ENCODE data around the gene EIF4E1B. TPM values are rescaled to one million over a fixed set of nuclear protein-coding genes. Genes with fewer than 3 reads are reported as not detected.

Gene EIF4E1B
- total and polyA plus RNA-seq, 4 donors = not detected

DNA sequence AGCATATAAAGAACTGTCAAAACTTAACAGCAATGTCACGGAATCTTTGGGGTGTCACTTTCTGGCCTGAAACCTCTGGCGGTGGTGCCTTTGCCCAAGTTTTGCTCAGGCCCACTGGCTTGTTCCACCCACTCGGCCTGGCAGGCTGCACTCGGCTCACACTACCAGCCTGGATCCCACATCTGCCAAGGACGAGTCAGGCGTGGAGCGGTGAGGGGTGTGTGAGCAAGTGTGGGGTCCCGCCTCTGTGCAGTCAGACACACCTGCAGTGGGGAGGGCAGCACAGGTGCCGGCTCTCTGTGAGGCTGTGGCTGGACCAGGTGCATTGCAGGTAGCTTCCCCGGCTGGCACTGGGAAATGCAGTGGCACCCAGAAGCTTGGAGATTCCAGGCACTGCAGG is 56.8 kb downstream of the EIF4E1B start:
- 94% methylated on average over 10 of the region's 10 CpGs for WGBS

DNA sequence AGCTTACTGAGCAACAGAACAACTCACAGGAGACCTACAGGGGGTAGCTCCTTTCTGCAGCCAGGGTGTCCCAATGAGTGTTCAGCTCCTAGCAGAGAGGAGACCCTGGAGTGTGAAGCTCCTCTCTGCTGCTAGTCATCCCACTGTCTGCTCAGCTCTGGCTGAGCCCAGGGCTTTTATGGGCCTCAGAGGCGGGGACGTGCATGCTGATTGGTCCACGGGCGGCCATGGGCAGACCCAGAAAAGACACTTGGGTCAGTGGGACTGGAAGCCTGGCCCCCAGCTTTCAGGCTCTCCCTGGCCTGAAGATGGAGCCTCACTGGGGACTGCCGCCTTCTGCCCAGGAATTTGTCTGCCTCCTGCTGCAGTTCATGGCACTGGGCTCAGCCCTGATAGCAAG is 57.4 kb downstream of the EIF4E1B start:
- H3K36me3 ChIP-seq (ENCODE audit: control insufficient read depth in 4 of 4, insufficient read depth in 3 of 4, low read depth in 1 of 4, low read length in 3 of 4) = no peaks in the 10 kb centered on the region
- no peak for DNase-seq (ENCODE audit: low spot score)
- 80% methylated on average over 5 of the region's 5 CpGs for WGBS
- peaks cover 0 to 5% (median 2%) of the 10 kb centered on the region in 4 donors for H3K27me3 ChIP-seq (ENCODE audit: control insufficient read depth in 4 of 4, insufficient read depth in 4 of 4, low read length in 3 of 4)
- peaks cover 0 to 2% (median under 1%) of the 10 kb centered on the region in 4 donors for H3K9me3 ChIP-seq (ENCODE audit: control insufficient read depth in 4 of 4, low read length in 3 of 4)
- no peak overlapping the region for H3K9ac ChIP-seq (ENCODE audit: low read depth in 1 of 2, low read length in 2 of 2)
- no peak overlapping the region for H3K27ac ChIP-seq (ENCODE audit: low read depth in 1 of 2, low read length in 2 of 2)
- H3K4me1 ChIP-seq (ENCODE audit: control insufficient read depth in 4 of 4, insufficient read depth in 4 of 4, low read length in 3 of 4) = no peaks in the 10 kb centered on the region
- no peak overlapping the region for H3K4me3 ChIP-seq (ENCODE audit: low read depth in 1 of 3, low read length in 3 of 3)
- TF ChIP-seq EGR1 (IDR thresholded peaks at IDR 0.05; ENCODE audit: low read depth in 2 of 2) (no peak), HNF4G (IDR thresholded peaks at IDR 0.05) (no peak), HNF4A (conservative IDR thresholded peaks at IDR 0.05) (no peak), TAF1 (conservative IDR thresholded peaks at IDR 0.05) (no peak), FOXA1 (IDR thresholded peaks at IDR 0.05) (no peak), YY1 (IDR thresholded peaks at IDR 0.05) (no peak), RAD21 (IDR thresholded peaks at IDR 0.05) (no peak), JUND (IDR thresholded peaks at IDR 0.05) (no peak), SP1 (IDR thresholded peaks at IDR 0.05) (no peak), FOXA2 (IDR thresholded peaks at IDR 0.05) (no peak), GABPA (IDR thresholded peaks at IDR 0.05 in 1 of 2, conservative IDR thresholded peaks at IDR 0.05 in 1 of 2) (no peak)
- TF ChIP-seq, protein P1, sequence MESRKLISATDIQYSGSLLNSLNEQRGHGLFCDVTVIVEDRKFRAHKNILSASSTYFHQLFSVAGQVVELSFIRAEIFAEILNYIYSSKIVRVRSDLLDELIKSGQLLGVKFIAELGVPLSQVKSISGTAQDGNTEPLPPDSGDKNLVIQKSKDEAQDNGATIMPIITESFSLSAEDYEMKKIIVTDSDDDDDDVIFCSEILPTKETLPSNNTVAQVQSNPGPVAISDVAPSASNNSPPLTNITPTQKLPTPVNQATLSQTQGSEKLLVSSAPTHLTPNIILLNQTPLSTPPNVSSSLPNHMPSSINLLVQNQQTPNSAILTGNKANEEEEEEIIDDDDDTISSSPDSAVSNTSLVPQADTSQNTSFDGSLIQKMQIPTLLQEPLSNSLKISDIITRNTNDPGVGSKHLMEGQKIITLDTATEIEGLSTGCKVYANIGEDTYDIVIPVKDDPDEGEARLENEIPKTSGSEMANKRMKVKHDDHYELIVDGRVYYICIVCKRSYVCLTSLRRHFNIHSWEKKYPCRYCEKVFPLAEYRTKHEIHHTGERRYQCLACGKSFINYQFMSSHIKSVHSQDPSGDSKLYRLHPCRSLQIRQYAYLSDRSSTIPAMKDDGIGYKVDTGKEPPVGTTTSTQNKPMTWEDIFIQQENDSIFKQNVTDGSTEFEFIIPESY (IDR thresholded peaks at IDR 0.05) = no peak
- TF ChIP-seq, protein P2, sequence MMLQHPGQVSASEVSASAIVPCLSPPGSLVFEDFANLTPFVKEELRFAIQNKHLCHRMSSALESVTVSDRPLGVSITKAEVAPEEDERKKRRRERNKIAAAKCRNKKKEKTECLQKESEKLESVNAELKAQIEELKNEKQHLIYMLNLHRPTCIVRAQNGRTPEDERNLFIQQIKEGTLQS (IDR thresholded peaks at IDR 0.05) = no peak
- TF ChIP-seq, protein P3, sequence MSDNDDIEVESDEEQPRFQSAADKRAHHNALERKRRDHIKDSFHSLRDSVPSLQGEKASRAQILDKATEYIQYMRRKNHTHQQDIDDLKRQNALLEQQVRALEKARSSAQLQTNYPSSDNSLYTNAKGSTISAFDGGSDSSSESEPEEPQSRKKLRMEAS (IDR thresholded peaks at IDR 0.05) = no peak

More for the DNA sequence above, 56.8 kb downstream of the EIF4E1B start:
- Histone ChIP-seq H3K27me3 (ENCODE audit: control insufficient read depth in 4 of 4, insufficient read depth in 4 of 4, low read length in 3 of 4) (peaks cover 0 to 6% (median 2%) of the 10 kb centered on the region in 4 donors), H3K27ac (ENCODE audit: low read depth in 1 of 2, low read length in 2 of 2) (no peak overlapping the region), H3K9me3 (ENCODE audit: control insufficient read depth in 4 of 4, low read length in 3 of 4) (peaks cover 0 to 2% (median under 1%) of the 10 kb centered on the region in 4 donors), H3K4me1 (ENCODE audit: control insufficient read depth in 4 of 4, insufficient read depth in 4 of 4, low read length in 3 of 4) (no peaks in the 10 kb centered on the region), H3K4me3 (ENCODE audit: low read depth in 1 of 3, low read length in 3 of 3) (no peak overlapping the region), H3K36me3 (ENCODE audit: control insufficient read depth in 4 of 4, insufficient read depth in 3 of 4, low read depth in 1 of 4, low read length in 3 of 4) (no peaks in the 10 kb centered on the region), H3K9ac (ENCODE audit: low read depth in 1 of 2, low read length in 2 of 2) (no peak overlapping the region)
- DNase-seq (ENCODE audit: low spot score) = no peak
- TF ChIP-seq FOXA2 (IDR thresholded peaks at IDR 0.05) (no peak), EGR1 (IDR thresholded peaks at IDR 0.05; ENCODE audit: low read depth in 2 of 2) (no peak), JUND (IDR thresholded peaks at IDR 0.05) (no peak), HNF4A (conservative IDR thresholded peaks at IDR 0.05) (no peak), FOXA1 (IDR thresholded peaks at IDR 0.05) (no peak), NR2F2 (IDR thresholded peaks at IDR 0.05) (no peak), TAF1 (conservative IDR thresholded peaks at IDR 0.05) (no peak), GABPA (IDR thresholded peaks at IDR 0.05 in 1 of 2, conservative IDR thresholded peaks at IDR 0.05 in 1 of 2) (no peak), SP1 (IDR thresholded peaks at IDR 0.05) (no peak), RAD21 (IDR thresholded peaks at IDR 0.05) (no peak), YY1 (IDR thresholded peaks at IDR 0.05) (no peak), HNF4G (IDR thresholded peaks at IDR 0.05) (no peak), RXRA (IDR thresholded peaks at IDR 0.05) (no peak)
- TF ChIP-seq, protein P4, sequence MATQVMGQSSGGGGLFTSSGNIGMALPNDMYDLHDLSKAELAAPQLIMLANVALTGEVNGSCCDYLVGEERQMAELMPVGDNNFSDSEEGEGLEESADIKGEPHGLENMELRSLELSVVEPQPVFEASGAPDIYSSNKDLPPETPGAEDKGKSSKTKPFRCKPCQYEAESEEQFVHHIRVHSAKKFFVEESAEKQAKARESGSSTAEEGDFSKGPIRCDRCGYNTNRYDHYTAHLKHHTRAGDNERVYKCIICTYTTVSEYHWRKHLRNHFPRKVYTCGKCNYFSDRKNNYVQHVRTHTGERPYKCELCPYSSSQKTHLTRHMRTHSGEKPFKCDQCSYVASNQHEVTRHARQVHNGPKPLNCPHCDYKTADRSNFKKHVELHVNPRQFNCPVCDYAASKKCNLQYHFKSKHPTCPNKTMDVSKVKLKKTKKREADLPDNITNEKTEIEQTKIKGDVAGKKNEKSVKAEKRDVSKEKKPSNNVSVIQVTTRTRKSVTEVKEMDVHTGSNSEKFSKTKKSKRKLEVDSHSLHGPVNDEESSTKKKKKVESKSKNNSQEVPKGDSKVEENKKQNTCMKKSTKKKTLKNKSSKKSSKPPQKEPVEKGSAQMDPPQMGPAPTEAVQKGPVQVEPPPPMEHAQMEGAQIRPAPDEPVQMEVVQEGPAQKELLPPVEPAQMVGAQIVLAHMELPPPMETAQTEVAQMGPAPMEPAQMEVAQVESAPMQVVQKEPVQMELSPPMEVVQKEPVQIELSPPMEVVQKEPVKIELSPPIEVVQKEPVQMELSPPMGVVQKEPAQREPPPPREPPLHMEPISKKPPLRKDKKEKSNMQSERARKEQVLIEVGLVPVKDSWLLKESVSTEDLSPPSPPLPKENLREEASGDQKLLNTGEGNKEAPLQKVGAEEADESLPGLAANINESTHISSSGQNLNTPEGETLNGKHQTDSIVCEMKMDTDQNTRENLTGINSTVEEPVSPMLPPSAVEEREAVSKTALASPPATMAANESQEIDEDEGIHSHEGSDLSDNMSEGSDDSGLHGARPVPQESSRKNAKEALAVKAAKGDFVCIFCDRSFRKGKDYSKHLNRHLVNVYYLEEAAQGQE (IDR thresholded peaks at IDR 0.05) = no peak
- TF ChIP-seq, protein P3 (IDR thresholded peaks at IDR 0.05) = no peak
- TF ChIP-seq, protein P5, sequence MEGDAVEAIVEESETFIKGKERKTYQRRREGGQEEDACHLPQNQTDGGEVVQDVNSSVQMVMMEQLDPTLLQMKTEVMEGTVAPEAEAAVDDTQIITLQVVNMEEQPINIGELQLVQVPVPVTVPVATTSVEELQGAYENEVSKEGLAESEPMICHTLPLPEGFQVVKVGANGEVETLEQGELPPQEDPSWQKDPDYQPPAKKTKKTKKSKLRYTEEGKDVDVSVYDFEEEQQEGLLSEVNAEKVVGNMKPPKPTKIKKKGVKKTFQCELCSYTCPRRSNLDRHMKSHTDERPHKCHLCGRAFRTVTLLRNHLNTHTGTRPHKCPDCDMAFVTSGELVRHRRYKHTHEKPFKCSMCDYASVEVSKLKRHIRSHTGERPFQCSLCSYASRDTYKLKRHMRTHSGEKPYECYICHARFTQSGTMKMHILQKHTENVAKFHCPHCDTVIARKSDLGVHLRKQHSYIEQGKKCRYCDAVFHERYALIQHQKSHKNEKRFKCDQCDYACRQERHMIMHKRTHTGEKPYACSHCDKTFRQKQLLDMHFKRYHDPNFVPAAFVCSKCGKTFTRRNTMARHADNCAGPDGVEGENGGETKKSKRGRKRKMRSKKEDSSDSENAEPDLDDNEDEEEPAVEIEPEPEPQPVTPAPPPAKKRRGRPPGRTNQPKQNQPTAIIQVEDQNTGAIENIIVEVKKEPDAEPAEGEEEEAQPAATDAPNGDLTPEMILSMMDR (IDR thresholded peaks at IDR 0.05; ENCODE audit: low read depth, low read length, missing input control) = no peak
- TF ChIP-seq, protein P2 (IDR thresholded peaks at IDR 0.05) = no peak

All from liver (tissue), 9 donors.